Measurements from ENCODE around the gene CANT1. TPM values are rescaled to one million over a fixed set of nuclear protein-coding genes. Genes with fewer than 3 reads are reported as not detected.
"Not testable (repeated sequence)": the region's sequence is repeated elsewhere in the genome, so short reads cannot be mapped to it uniquely, and the experiment has no call there.

Gene CANT1
- total RNA-seq, 2 donors from 2014 or later: 52.9 to 58.1 TPM

GRCh38 chr17:79039171-79039570 lies 29.6 kb upstream of the CANT1 start:
- no peak overlapping the region for H3K27ac Mint-ChIP-seq
- no peaks in the 10 kb centered on the region for H3K4me1 Mint-ChIP-seq (ENCODE audit: low read depth)
- H3K4me3 Mint-ChIP-seq: no peak overlapping the region
- H3K27me3 Mint-ChIP-seq (ENCODE audit: low read depth): no peaks in the 10 kb centered on the region
- H3K36me3 Mint-ChIP-seq (ENCODE audit: insufficient read depth in 2 of 2): no peaks in the 10 kb centered on the region
- ATAC-seq (replicated peaks in 1 of 2) (no peak), DNase-seq (no peak)
- H3K9me3 Mint-ChIP-seq: peaks cover 1 to 5% of the 10 kb centered on the region in 2 donors

GRCh38 chr17:79038545-79039135 lies 29.1 kb upstream of the CANT1 start:
- ATAC-seq (replicated peaks in 1 of 2) (peak; percentile 45 to 72), DNase-seq (no peak)
- Mint-ChIP-seq H3K4me1 (ENCODE audit: low read depth) (no peaks in the 10 kb centered on the region), H3K27ac (no peak overlapping the region), H3K27me3 (ENCODE audit: low read depth) (no peaks in the 10 kb centered on the region), H3K9me3 (peaks cover 1 to 5% of the 10 kb centered on the region in 2 donors), H3K36me3 (ENCODE audit: insufficient read depth in 2 of 2) (no peaks in the 10 kb centered on the region), H3K4me3 (no peak overlapping the region)

GRCh38 chr17:79036596-79036995 lies 27.0 kb upstream of the CANT1 start:
- Mint-ChIP-seq H3K4me1 (ENCODE audit: low read depth) (no peaks in the 10 kb centered on the region), H3K4me3 (no peak overlapping the region), H3K36me3 (ENCODE audit: insufficient read depth in 2 of 2) (no peaks in the 10 kb centered on the region), H3K27me3 (ENCODE audit: low read depth) (peaks cover 5% of the 10 kb centered on the region), H3K27ac (no peak overlapping the region), H3K9me3 (no peaks in the 10 kb centered on the region)
- ATAC-seq (replicated peaks in 1 of 2) (no peak), DNase-seq (no peak)

- Mint-ChIP-seq H3K4me3 (no peak overlapping the region), H3K36me3 (ENCODE audit: insufficient read depth in 2 of 2) (no peaks in the 10 kb centered on the region), H3K9me3 (no peaks in the 10 kb centered on the region), H3K4me1 (ENCODE audit: low read depth) (no peaks in the 10 kb centered on the region), H3K27ac (no peak overlapping the region), H3K27me3 (ENCODE audit: low read depth) (peaks cover 6% of the 10 kb centered on the region)
- no peak for DNase-seq
- no peak for ATAC-seq (replicated peaks in 1 of 2)
Measured at GRCh38 chr17:79036181-79036580, 26.6 kb upstream of the CANT1 start.

- DNase-seq (no peak), ATAC-seq (replicated peaks in 1 of 2) (no peak)
- H3K36me3 Mint-ChIP-seq (ENCODE audit: insufficient read depth in 2 of 2): no peaks in the 10 kb centered on the region
- peaks cover 6% of the 10 kb centered on the region for H3K27me3 Mint-ChIP-seq (ENCODE audit: low read depth)
- H3K9me3 Mint-ChIP-seq: no peaks in the 10 kb centered on the region
- H3K4me3 Mint-ChIP-seq: no peak overlapping the region
- H3K27ac Mint-ChIP-seq: no peak overlapping the region
- no peaks in the 10 kb centered on the region for H3K4me1 Mint-ChIP-seq (ENCODE audit: low read depth)
Measured at GRCh38 chr17:79035686-79036085, 26.1 kb upstream of the CANT1 start.

- ATAC-seq (replicated peaks in 1 of 2) (no peak), DNase-seq (no peak)
- H3K27ac Mint-ChIP-seq: no peak overlapping the region
- no peaks in the 10 kb centered on the region for H3K9me3 Mint-ChIP-seq
- no peak overlapping the region for H3K4me3 Mint-ChIP-seq
- H3K36me3 Mint-ChIP-seq (ENCODE audit: insufficient read depth in 2 of 2): no peaks in the 10 kb centered on the region
- no peaks in the 10 kb centered on the region for H3K4me1 Mint-ChIP-seq (ENCODE audit: low read depth)
- H3K27me3 Mint-ChIP-seq (ENCODE audit: low read depth): peaks cover 6% of the 10 kb centered on the region
Measured at GRCh38 chr17:79034931-79035485, 25.4 kb upstream of the CANT1 start.

- Mint-ChIP-seq H3K4me1 (ENCODE audit: low read depth) (no peaks in the 10 kb centered on the region), H3K36me3 (ENCODE audit: insufficient read depth in 2 of 2) (no peaks in the 10 kb centered on the region), H3K27me3 (ENCODE audit: low read depth) (peaks cover 6% of the 10 kb centered on the region), H3K4me3 (no peak overlapping the region), H3K27ac (no peak overlapping the region), H3K9me3 (no peaks in the 10 kb centered on the region)
- ATAC-seq (replicated peaks in 1 of 2) (no peak), DNase-seq (no peak)
Measured at GRCh38 chr17:79033741-79034501, 24.4 kb upstream of the CANT1 start.

GRCh38 chr17:79033046-79033616 lies 23.6 kb upstream of the CANT1 start:
- H3K9me3 Mint-ChIP-seq: no peaks in the 10 kb centered on the region
- H3K4me1 Mint-ChIP-seq (ENCODE audit: low read depth): no peaks in the 10 kb centered on the region
- ATAC-seq (replicated peaks in 1 of 2): no peak

GRCh38 chr17:79031996-79032875 lies 22.7 kb upstream of the CANT1 start:
- peaks cover 6% of the 10 kb centered on the region for H3K27me3 Mint-ChIP-seq (ENCODE audit: low read depth)

More at GRCh38 chr17:79033046-79033616, 23.6 kb upstream of the CANT1 start:
- Mint-ChIP-seq H3K27me3 (ENCODE audit: low read depth) (peaks cover 6% of the 10 kb centered on the region), H3K4me3 (no peak overlapping the region), H3K36me3 (ENCODE audit: insufficient read depth in 2 of 2) (no peaks in the 10 kb centered on the region), H3K27ac (no peak overlapping the region)
- DNase-seq: no peak

GRCh38 chr17:79030636-79031035 lies 21.1 kb upstream of the CANT1 start:
- not testable (repeated sequence) for ATAC-seq (replicated peaks in 1 of 2); H3K27ac Mint-ChIP-seq; DNase-seq; H3K36me3 Mint-ChIP-seq (ENCODE audit: insufficient read depth in 2 of 2); H3K4me1 Mint-ChIP-seq (ENCODE audit: low read depth); H3K9me3 Mint-ChIP-seq; H3K4me3 Mint-ChIP-seq
- peaks cover 14% of the 10 kb centered on the region for H3K27me3 Mint-ChIP-seq (ENCODE audit: low read depth)

More at GRCh38 chr17:79031996-79032875, 22.7 kb upstream of the CANT1 start:
- no peak overlapping the region for H3K27ac Mint-ChIP-seq
- H3K4me3 Mint-ChIP-seq: no peak overlapping the region
- ATAC-seq (replicated peaks in 1 of 2) (no peak), DNase-seq (no peak)
- no peaks in the 10 kb centered on the region for H3K36me3 Mint-ChIP-seq (ENCODE audit: insufficient read depth in 2 of 2)
- H3K9me3 Mint-ChIP-seq: no peaks in the 10 kb centered on the region
- no peaks in the 10 kb centered on the region for H3K4me1 Mint-ChIP-seq (ENCODE audit: low read depth)

GRCh38 chr17:79029327-79030009 lies 19.9 kb upstream of the CANT1 start:
- no peaks in the 10 kb centered on the region for H3K9me3 Mint-ChIP-seq
- no peaks in the 10 kb centered on the region for H3K36me3 Mint-ChIP-seq (ENCODE audit: insufficient read depth in 2 of 2)
- H3K4me3 Mint-ChIP-seq: no peak overlapping the region
- ATAC-seq (replicated peaks in 1 of 2) (no peak), DNase-seq (no peak)
- no peak overlapping the region for H3K27ac Mint-ChIP-seq
- H3K4me1 Mint-ChIP-seq (ENCODE audit: low read depth): no peaks in the 10 kb centered on the region
- H3K27me3 Mint-ChIP-seq (ENCODE audit: low read depth): peaks cover 24% of the 10 kb centered on the region

GRCh38 chr17:79028496-79029326 lies 19.1 kb upstream of the CANT1 start:
- Mint-ChIP-seq H3K4me1 (ENCODE audit: low read depth) (peaks cover 4% of the 10 kb centered on the region), H3K36me3 (ENCODE audit: insufficient read depth in 2 of 2) (no peaks in the 10 kb centered on the region), H3K9me3 (no peaks in the 10 kb centered on the region), H3K27me3 (ENCODE audit: low read depth) (peaks cover 30% of the 10 kb centered on the region), H3K4me3 (no peak overlapping the region), H3K27ac (no peak overlapping the region)
- ATAC-seq (replicated peaks in 1 of 2) (no peak), DNase-seq (no peak)
